Mesothelial cell of epicardium (in vitro differentiated cells): Measurements from ENCODE around the gene VPS51. TPM values are rescaled to one million over a fixed set of nuclear protein-coding genes. Genes with fewer than 3 reads are reported as not detected.

Experiments
- DNase-seq, 2 experiments: peaks; one replicate each; pipeline ENCODE4 v3.0.0; 2021; ENCODE audit warnings: low spot score in 2 of 2; ENCODE audit not compliant: unreplicated experiment in 2 of 2
- H3K27ac Mint-ChIP-seq: 2 replicates; pipeline ENCODE4 v1.8.0; 2021; ENCODE audit warnings: mixed read lengths
- H3K27me3 Mint-ChIP-seq: 2 replicates; pipeline ENCODE4 v1.8.0; 2021; ENCODE audit warnings: low read depth, mixed read lengths
- H3K36me3 Mint-ChIP-seq: 2 replicates; pipeline ENCODE4 v1.8.0; 2021; ENCODE audit warnings: mixed read lengths
- H3K4me1 Mint-ChIP-seq: 2 replicates; pipeline ENCODE4 v1.8.0; 2021; ENCODE audit warnings: mixed read lengths
- H3K4me3 Mint-ChIP-seq: 2 replicates; pipeline ENCODE4 v1.8.0; 2021; ENCODE audit warnings: mild to moderate bottlenecking, moderate library complexity, mixed read lengths
- H3K9me3 Mint-ChIP-seq: 2 replicates; pipeline ENCODE4 v1.8.0; 2021; ENCODE audit warnings: mixed read lengths
- CTCF ChIP-seq: fragments of 200-600 bp; sonication (generic); IDR thresholded peaks from one replicate; pipeline ENCODE4 v1.5.0; 2021; ENCODE audit warnings: antibody characterized with exemption; ENCODE audit not compliant: unreplicated experiment
- total RNA-seq: library from RNA; stranded (reverse); gene quantifications from 3 replicates; pipeline ENCODE4 v1.2.1, GENCODE V29; 2021

Gene VPS51
- total RNA-seq, 1 donor from 2014 or later = 113 TPM

GRCh38 chr11:65083834-65084597 is 12.0 kb upstream of the VPS51 start, which contains the start of the genes CDCA5 and ZFPL1:
CDCA5 (minus strand) TSS chr11:65084040; CDS start chr11:65083978, 62 bp downstream.
ZFPL1 (plus strand) TSS chr11:65084222; CDS start chr11:65084699, 477 bp downstream.
- Mint-ChIP-seq H3K27me3 (no peaks in the 10 kb centered on the region), H3K4me3 (peak within 1 kb of the TSS; percentile 96), H3K4me1 (peaks cover 25% of the 10 kb centered on the region), H3K36me3 (peaks cover 17% of the 10 kb centered on the region), H3K9me3 (no peaks in the 10 kb centered on the region), H3K27ac (peak within 1 kb of the TSS; percentile 99)
- peak; percentile 95 to 97 for DNase-seq
- no peak for TF ChIP-seq CTCF

GRCh38 chr11:65084598-65085375 is 11.2 kb upstream of the VPS51 start:
- Mint-ChIP-seq H3K9me3 (no peaks in the 10 kb centered on the region), H3K27me3 (no peaks in the 10 kb centered on the region), H3K4me1 (peaks cover 25% of the 10 kb centered on the region), H3K36me3 (peaks cover 18% of the 10 kb centered on the region), H3K27ac (peak overlapping the region; percentile 99), H3K4me3 (peak overlapping the region; percentile 96)
- no peak for TF ChIP-seq CTCF
- DNase-seq = no peak

- H3K27me3 Mint-ChIP-seq = no peaks in the 10 kb centered on the region
- peak overlapping the region; percentile 2 for H3K27ac Mint-ChIP-seq
- no peak for TF ChIP-seq CTCF
- H3K9me3 Mint-ChIP-seq = no peaks in the 10 kb centered on the region
- DNase-seq = no peak
- peak overlapping the region; percentile 96 for H3K4me3 Mint-ChIP-seq
- peaks cover 15% of the 10 kb centered on the region for H3K36me3 Mint-ChIP-seq
- peaks cover 25% of the 10 kb centered on the region for H3K4me1 Mint-ChIP-seq
Observed at GRCh38 chr11:65085446-65085845, 10.6 kb upstream of the VPS51 start.

- no peaks in the 10 kb centered on the region for H3K27me3 Mint-ChIP-seq
- no peaks in the 10 kb centered on the region for H3K9me3 Mint-ChIP-seq
- H3K4me1 Mint-ChIP-seq = peaks cover 25% of the 10 kb centered on the region
- no peak for TF ChIP-seq CTCF
- peaks cover 13% of the 10 kb centered on the region for H3K36me3 Mint-ChIP-seq
- no peak overlapping the region for H3K27ac Mint-ChIP-seq
- no peak overlapping the region for H3K4me3 Mint-ChIP-seq
- DNase-seq = no peak
Observed at GRCh38 chr11:65086809-65087208, 9.2 kb upstream of the VPS51 start.

- TF ChIP-seq CTCF = no peak
- Mint-ChIP-seq H3K4me1 (peaks cover 25% of the 10 kb centered on the region), H3K36me3 (peaks cover 13% of the 10 kb centered on the region), H3K4me3 (no peak overlapping the region), H3K27ac (no peak overlapping the region), H3K9me3 (no peaks in the 10 kb centered on the region), H3K27me3 (no peaks in the 10 kb centered on the region)
- no peak for DNase-seq
Observed at GRCh38 chr11:65087216-65087615, 8.8 kb upstream of the VPS51 start.
